ENCODE data around the gene PHLDA1. TPM values are rescaled to one million over a fixed set of nuclear protein-coding genes. Genes with fewer than 3 reads are reported as not detected.

The PHLDA1 gene
- total and polyA plus RNA-seq, 10 donors: 2.2 to 44.4 (median 20.6) TPM

DNA sequence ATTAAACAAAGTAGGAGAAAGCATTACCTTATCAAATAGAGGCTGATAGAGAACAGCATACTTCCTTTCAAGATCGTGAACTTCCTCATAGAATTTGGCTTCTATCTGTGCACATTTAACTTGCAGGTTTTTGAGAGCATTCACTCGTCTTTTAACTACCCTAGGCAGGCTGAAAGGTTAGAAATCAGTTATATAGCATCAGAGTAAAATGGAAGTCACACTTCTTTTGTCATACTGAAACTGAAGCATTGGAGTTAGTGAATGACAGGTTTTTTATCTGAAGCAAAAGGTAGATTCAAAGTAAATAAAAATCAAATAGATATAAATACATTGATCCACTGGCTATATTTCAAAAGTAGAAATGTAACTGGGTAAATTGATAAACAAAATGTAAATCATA lies 28.5 kb upstream of the PHLDA1 start:
- intact Hi-C loops (cut with DNase I; ENCODE audit: low total_unique reads): no loop called here
- Histone ChIP-seq H3K27me3 (replicated peaks in 1 of 7) (no peaks in the 10 kb centered on the region), H3K9me3 (peaks cover 0 to 12% (median 10%) of the 10 kb centered on the region in 8 donors), H3K27ac (no peak overlapping the region), H3K4me3 (no peak overlapping the region), H3K4me1 (peaks cover 0 to 14% (median 0%) of the 10 kb centered on the region in 6 donors), H3K36me3 (peaks cover 0 to 100% (median 67%) of the 10 kb centered on the region in 6 donors)
- TF ChIP-seq POLR2A (IDR thresholded peaks at IDR 0.05) (no peak), POLR2AphosphoS5 (IDR thresholded peaks at IDR 0.05) (no peak)
- TF ChIP-seq, protein P1, sequence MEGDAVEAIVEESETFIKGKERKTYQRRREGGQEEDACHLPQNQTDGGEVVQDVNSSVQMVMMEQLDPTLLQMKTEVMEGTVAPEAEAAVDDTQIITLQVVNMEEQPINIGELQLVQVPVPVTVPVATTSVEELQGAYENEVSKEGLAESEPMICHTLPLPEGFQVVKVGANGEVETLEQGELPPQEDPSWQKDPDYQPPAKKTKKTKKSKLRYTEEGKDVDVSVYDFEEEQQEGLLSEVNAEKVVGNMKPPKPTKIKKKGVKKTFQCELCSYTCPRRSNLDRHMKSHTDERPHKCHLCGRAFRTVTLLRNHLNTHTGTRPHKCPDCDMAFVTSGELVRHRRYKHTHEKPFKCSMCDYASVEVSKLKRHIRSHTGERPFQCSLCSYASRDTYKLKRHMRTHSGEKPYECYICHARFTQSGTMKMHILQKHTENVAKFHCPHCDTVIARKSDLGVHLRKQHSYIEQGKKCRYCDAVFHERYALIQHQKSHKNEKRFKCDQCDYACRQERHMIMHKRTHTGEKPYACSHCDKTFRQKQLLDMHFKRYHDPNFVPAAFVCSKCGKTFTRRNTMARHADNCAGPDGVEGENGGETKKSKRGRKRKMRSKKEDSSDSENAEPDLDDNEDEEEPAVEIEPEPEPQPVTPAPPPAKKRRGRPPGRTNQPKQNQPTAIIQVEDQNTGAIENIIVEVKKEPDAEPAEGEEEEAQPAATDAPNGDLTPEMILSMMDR (IDR thresholded peaks at IDR 0.05 in 8 of 11, conservative IDR thresholded peaks at IDR 0.05 in 3 of 11): no peak
- no peak for DNase-seq
- WGBS, 5 donors: 13 to 34% (median 21%) methylated on average over 2 of the region's 2 CpGs

- TF ChIP-seq POLR2A (IDR thresholded peaks at IDR 0.05): no peak
- peak in 1 of 3 donors; percentile 32 for TF ChIP-seq POLR2AphosphoS5 (IDR thresholded peaks at IDR 0.05)
- TF ChIP-seq, protein P1 (IDR thresholded peaks at IDR 0.05 in 8 of 11, conservative IDR thresholded peaks at IDR 0.05 in 3 of 11): no peak
- no peak overlapping the region for H3K27ac ChIP-seq
- H3K36me3 ChIP-seq: peaks cover 0 to 100% (median 74%) of the 10 kb centered on the region in 6 donors
These were observed 25.8 kb upstream of the PHLDA1 start for GRCh38 chr12:76057326-76057725.

DNA sequence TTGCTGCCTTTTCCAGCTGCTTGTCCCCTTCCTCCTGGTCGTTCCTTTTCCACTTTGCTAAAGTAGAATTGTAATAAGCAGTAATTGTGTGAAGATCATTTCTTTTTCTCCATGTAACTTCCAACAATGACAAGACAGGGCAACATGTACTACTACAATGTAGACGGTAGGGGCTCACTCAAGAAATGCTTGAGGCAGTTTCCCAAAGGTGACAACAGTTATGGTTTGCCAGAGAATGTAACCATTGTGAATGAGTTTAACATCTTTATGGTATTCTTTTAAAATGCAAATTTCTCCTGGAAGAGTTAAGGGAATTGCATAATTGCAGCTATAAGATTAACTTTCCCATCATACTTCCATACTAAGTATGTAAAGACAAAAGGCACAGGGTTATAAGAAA lies 23.8 kb upstream of the PHLDA1 start:
- no peaks in the 10 kb centered on the region for H3K9me3 ChIP-seq
- TF ChIP-seq POLR2AphosphoS5 (IDR thresholded peaks at IDR 0.05): no peak
- TF ChIP-seq, protein P1 (IDR thresholded peaks at IDR 0.05 in 8 of 11, conservative IDR thresholded peaks at IDR 0.05 in 3 of 11): no peak
- no peak for TF ChIP-seq POLR2A (IDR thresholded peaks at IDR 0.05)
- DNase-seq: no peak
- intact Hi-C loops (cut with DNase I; ENCODE audit: low total_unique reads): no loop called here
- WGBS, 5 donors: 85 to 92% (median 91%) methylated on average over 2 of the region's 2 CpGs
- H3K4me1 ChIP-seq: no peaks in the 10 kb centered on the region
- peaks cover 0 to 100% (median 82%) of the 10 kb centered on the region in 6 donors for H3K36me3 ChIP-seq
- no peaks in the 10 kb centered on the region for H3K27me3 ChIP-seq (replicated peaks in 1 of 7)
- no peak overlapping the region for H3K27ac ChIP-seq
- H3K4me3 ChIP-seq: no peak overlapping the region

More at GRCh38 chr12:76057326-76057725, 25.8 kb upstream of the PHLDA1 start:
- DNase-seq: no peak
- WGBS, 5 donors: 94 to 98% (median 96%) methylated on average over 7 of the region's 7 CpGs
- H3K4me3 ChIP-seq: no peak overlapping the region
- H3K9me3 ChIP-seq: no peaks in the 10 kb centered on the region
- no peaks in the 10 kb centered on the region for H3K27me3 ChIP-seq (replicated peaks in 1 of 7)
- intact Hi-C loops (cut with DNase I; ENCODE audit: low total_unique reads): no loop called here
- H3K4me1 ChIP-seq: peaks cover 0 to 14% (median 0%) of the 10 kb centered on the region in 6 donors

- Histone ChIP-seq H3K27me3 (replicated peaks in 1 of 7) (no peaks in the 10 kb centered on the region), H3K36me3 (peaks cover 0 to 92% (median 59%) of the 10 kb centered on the region in 6 donors), H3K4me1 (no peaks in the 10 kb centered on the region), H3K9me3 (no peaks in the 10 kb centered on the region), H3K4me3 (no peak overlapping the region), H3K27ac (no peak overlapping the region)
- no peak for DNase-seq
- 87 to 96% (median 93%) methylated on average over 4 of the region's 4 CpGs for WGBS, 5 donors
- TF ChIP-seq, protein P1 (IDR thresholded peaks at IDR 0.05 in 8 of 11, conservative IDR thresholded peaks at IDR 0.05 in 3 of 11): no peak
- TF ChIP-seq POLR2AphosphoS5 (IDR thresholded peaks at IDR 0.05) (no peak), POLR2A (IDR thresholded peaks at IDR 0.05) (no peak)
- intact Hi-C loops (cut with DNase I; ENCODE audit: low total_unique reads): no loop called here
These were observed 18.1 kb upstream of the PHLDA1 start for GRCh38 chr12:76049575-76050251.
